CD14-positive monocyte (primary cell): ENCODE data around the gene SPATA9. TPM values are rescaled to one million over a fixed set of nuclear protein-coding genes. Genes with fewer than 3 reads are reported as not detected.

Experiments used
- DNase-seq, 3 donors: peaks; one replicate each; pipeline ENCODE4 v3.0.0-alpha.2; 2011 to 2022
- H2AFZ ChIP-seq: 2 replicates; pipeline ENCODE4 v1.6.0; 2012; ENCODE audit warnings: mild to moderate bottlenecking, low read depth, low read length, inconsistent platforms; ENCODE audit not compliant: insufficient read depth, poor library complexity, severe bottlenecking
- H3K27ac ChIP-seq, 2 donors: 1 replicate in 1 of 2; 2 replicates in 1 of 2; pipeline ENCODE4 v1.5.1; 2012 to 2013; ENCODE audit warnings: low read length in 2 of 2, control low read depth in 1 of 2, inconsistent platforms in 1 of 2, low read depth in 1 of 2, mild to moderate bottlenecking in 1 of 2
- H3K27me3 ChIP-seq, 2 donors: one replicate each; pipeline versions ENCODE4 v1.6.0 to v1.6.1; 2011 to 2013; ENCODE audit warnings: low read length in 2 of 2; ENCODE audit not compliant: control insufficient read depth in 2 of 2, insufficient read depth in 2 of 2
- H3K36me3 ChIP-seq, 2 donors: replicated peaks in 1 of 2; 1 replicate in 1 of 2; 2 replicates in 1 of 2; pipeline versions ENCODE4 v1.5.1 to v1.6.1; 2012 to 2013; ENCODE audit warnings: low read length in 2 of 2, control low read depth in 1 of 2, inconsistent platforms in 1 of 2, mild to moderate bottlenecking in 1 of 2; ENCODE audit not compliant: insufficient read depth in 2 of 2, control insufficient read depth in 1 of 2
- H3K4me1 ChIP-seq, 2 donors: 1 replicate in 1 of 2; 2 replicates in 1 of 2; pipeline versions ENCODE4 v1.5.1 to v1.6.1; 2012 to 2013; ENCODE audit warnings: low read length in 2 of 2, control low read depth in 1 of 2, inconsistent platforms in 1 of 2, mild to moderate bottlenecking in 1 of 2, moderate library complexity in 1 of 2; ENCODE audit not compliant: insufficient read depth in 2 of 2, control insufficient read depth in 1 of 2
- H3K4me2 ChIP-seq: replicated peaks from 2 replicates; pipeline ENCODE3; 2012; ENCODE audit warnings: low read length, moderate library complexity, mild to moderate bottlenecking; ENCODE audit not compliant: poor library complexity, severe bottlenecking; ENCODE audit errors: extremely low read depth
- H3K4me3 ChIP-seq, 3 experiments: fragments of 200-600 bp in 1 of 3; sonication (generic) in 1 of 3; replicated peaks in 1 of 3; 1 replicate in 2 of 3; 2 replicates in 1 of 3; pipeline ENCODE4 v1.5.1; 2011 to 2013; ENCODE audit warnings: low read length in 3 of 3, mild to moderate bottlenecking in 3 of 3, control low read depth in 2 of 3, low read depth in 2 of 3, inconsistent platforms in 1 of 3, moderate library complexity in 1 of 3
- H3K79me2 ChIP-seq: 2 replicates; pipeline ENCODE4 v1.6.0; 2012; ENCODE audit warnings: mild to moderate bottlenecking, control low read depth, inconsistent platforms, low read length, moderate library complexity; ENCODE audit not compliant: insufficient read depth
- H3K9ac ChIP-seq: 2 replicates; pipeline ENCODE4 v1.6.0; 2017; ENCODE audit warnings: low read length, mild to moderate bottlenecking; ENCODE audit not compliant: insufficient read depth, poor library complexity, severe bottlenecking
- H3K9me3 ChIP-seq, 2 donors: replicated peaks in 1 of 2; 1 replicate in 1 of 2; 2 replicates in 1 of 2; pipeline versions ENCODE4 v1.5.1 to v1.6.1; 2012 to 2013; ENCODE audit warnings: low read length in 2 of 2, control low read depth in 1 of 2; ENCODE audit not compliant: control insufficient read depth in 1 of 2, insufficient read depth in 1 of 2
- H4K20me1 ChIP-seq: 2 replicates; pipeline ENCODE4 v1.6.0; 2012; ENCODE audit warnings: mild to moderate bottlenecking, low read length, control low read depth, moderate library complexity; ENCODE audit not compliant: insufficient read depth
- H3K27ac Mint-ChIP-seq, 7 donors: one replicate each; pipeline ENCODE4 v1.8.0; 2020; ENCODE audit warnings: mild to moderate bottlenecking in 7 of 7, mixed read lengths in 7 of 7, moderate library complexity in 6 of 7, inconsistent platforms in 2 of 7
- H3K27me3 Mint-ChIP-seq, 3 donors: one replicate each; pipeline ENCODE4 v1.8.0; 2021 to 2022; ENCODE audit warnings: low read depth in 3 of 3, mild to moderate bottlenecking in 3 of 3, mixed read lengths in 3 of 3, moderate library complexity in 3 of 3, inconsistent platforms in 1 of 3
- H3K36me3 Mint-ChIP-seq, 2 donors: one replicate each; pipeline ENCODE4 v1.8.0; 2020; ENCODE audit warnings: mixed read lengths in 2 of 2, inconsistent platforms in 1 of 2, mild to moderate bottlenecking in 1 of 2
- H3K4me1 Mint-ChIP-seq: one replicate; pipeline ENCODE4 v1.8.0; 2020; ENCODE audit warnings: mild to moderate bottlenecking, mixed read lengths
- H3K4me3 Mint-ChIP-seq, 2 donors: one replicate each; pipeline ENCODE4 v1.8.0; 2020; ENCODE audit warnings: mild to moderate bottlenecking in 2 of 2, mixed read lengths in 2 of 2, moderate library complexity in 1 of 2
- H3K9me3 Mint-ChIP-seq, 7 donors: one replicate each; pipeline ENCODE4 v1.8.0; 2020 to 2022; ENCODE audit warnings: mixed read lengths in 7 of 7, mild to moderate bottlenecking in 6 of 7, moderate library complexity in 6 of 7, inconsistent platforms in 2 of 7
- CTCF ChIP-seq: fragments of 200-600 bp; IDR thresholded peaks from one replicate; pipeline ENCODE4 v1.8.0; 2022; ENCODE audit warnings: antibody characterized with exemption, mild to moderate bottlenecking
- WGBS: methylation state at CpG from one replicate; pipeline ENCODE4 v1.1.5; 2013; ENCODE audit warnings: missing lambda C conversion rate; ENCODE audit not compliant: insufficient coverage; 5-methylcytosine and 5-hydroxymethylcytosine counted together
- intact Hi-C, 2 donors: fragments of 100-400 bp; cut with micrococcal nuclease; formaldehyde crosslinking; loops; one replicate each; pipeline versions ENCODE4 v1.15.0 to v1.15.1; 2023
- polyA plus RNA-seq, 3 donors: library from polyadenylated mRNA; depleted of rRNA in 1 of 3; unstranded in 2 of 3; stranded (reverse) in 1 of 3; fragments of 300-500 nt in 2 of 3; fragments of >200 nt in 1 of 3; fragmentation: Illumina TruSeq in 2 of 3; gene quantifications; 1 replicate in 2 of 3; 2 replicates in 1 of 3; pipeline ENCODE4 v1.2.3, GENCODE V29; 2012 to 2021

Gene SPATA9
- polyA plus RNA-seq, 3 donors, result not detected

- Histone ChIP-seq H3K36me3 (no peaks in the 10 kb centered on the region), H3K27me3 (no peaks in the 10 kb centered on the region), H3K4me2 (no peak overlapping the region), H3K9ac (no peak overlapping the region), H3K79me2 (no peaks in the 10 kb centered on the region), H4K20me1 (no peaks in the 10 kb centered on the region), H3K27ac (no peak overlapping the region), H3K4me3 (no peak overlapping the region), H3K4me1 (peaks cover 6 to 7% of the 10 kb centered on the region in 2 donors), H2AFZ (no peak overlapping the region), H3K9me3 (no peaks in the 10 kb centered on the region)
- intact Hi-C loops, result loop anchor here in 1 of 2 donors (5.0 kb wide), 1 partner anchor 450 kb away; no protein-coding TSS in a partner anchor
- peaks cover 0 to 2% (median 0%) of the 10 kb centered on the region in 7 donors for H3K9me3 Mint-ChIP-seq
- no peaks in the 10 kb centered on the region for H3K36me3 Mint-ChIP-seq
- no peak overlapping the region for H3K27ac Mint-ChIP-seq
- peak in 1 of 3 donors; percentile 18 for DNase-seq
- H3K4me3 Mint-ChIP-seq, result no peak overlapping the region
- no CpG with 5 or more reads among the region's 1 CpG for WGBS
- H3K27me3 Mint-ChIP-seq, result no peaks in the 10 kb centered on the region
- no peak for TF ChIP-seq CTCF
- peaks cover 10% of the 10 kb centered on the region for H3K4me1 Mint-ChIP-seq
Measured at GRCh38 chr5:95671826-95672225, 11.0 kb downstream of the SPATA9 start.

GRCh38 chr5:95670568-95670967 is 12.2 kb downstream of the SPATA9 start:
- WGBS, result 100% methylated on average over 3 of the region's 3 CpGs
- H3K9me3 Mint-ChIP-seq, result no peaks in the 10 kb centered on the region

More at GRCh38 chr5:95670568-95670967, 12.2 kb downstream of the SPATA9 start:
- no peak overlapping the region for H3K27ac Mint-ChIP-seq
- peaks cover 7 to 10% of the 10 kb centered on the region in 2 donors for H3K4me1 ChIP-seq
- H3K27me3 ChIP-seq, result no peaks in the 10 kb centered on the region
- no peak for DNase-seq
- peaks cover 11% of the 10 kb centered on the region for H3K4me1 Mint-ChIP-seq
- no peak overlapping the region for H3K9ac ChIP-seq
- H3K36me3 Mint-ChIP-seq, result no peaks in the 10 kb centered on the region
- intact Hi-C loops, result loop anchor here in 1 of 2 donors (5.0 kb wide), 1 partner anchor 452 kb away; no protein-coding TSS in a partner anchor
- no peaks in the 10 kb centered on the region for H3K79me2 ChIP-seq
- TF ChIP-seq CTCF, result no peak
- no peak overlapping the region for H3K27ac ChIP-seq
- no peak overlapping the region for H3K4me2 ChIP-seq
- no peaks in the 10 kb centered on the region for H3K36me3 ChIP-seq
- no peaks in the 10 kb centered on the region for H3K27me3 Mint-ChIP-seq
- H2AFZ ChIP-seq, result no peak overlapping the region
- H4K20me1 ChIP-seq, result no peaks in the 10 kb centered on the region
- H3K9me3 ChIP-seq, result no peaks in the 10 kb centered on the region
- H3K4me3 ChIP-seq, result no peak overlapping the region
- no peak overlapping the region for H3K4me3 Mint-ChIP-seq
